ENCODE results near the gene TPO. TPM values are rescaled to one million over a fixed set of nuclear protein-coding genes. Genes with fewer than 3 reads are reported as not detected.

The TPO gene
- total and polyA plus RNA-seq, 4 donors: not detected

DNA sequence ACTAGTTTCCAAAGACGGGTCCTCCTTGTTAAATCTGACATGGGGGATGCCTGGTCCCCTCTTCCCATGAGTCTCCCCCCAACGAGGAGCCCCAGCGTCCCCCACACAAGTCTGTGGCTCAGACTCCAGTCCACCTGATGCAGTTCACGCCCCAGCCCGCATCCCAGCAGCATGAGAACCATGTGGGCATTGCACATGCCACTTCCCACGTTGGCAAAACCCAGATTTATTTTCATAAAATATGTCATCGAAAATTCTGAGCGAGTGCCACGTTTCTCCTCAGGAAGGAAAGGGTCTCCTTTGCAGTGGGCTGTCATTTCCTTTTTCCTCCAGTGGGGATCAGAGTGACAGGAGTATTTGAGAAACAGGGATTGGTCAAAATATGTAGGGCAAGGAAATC is 45.7 kb upstream of the TPO start:
- Histone ChIP-seq H3K4me1 (ENCODE audit: control insufficient read depth in 4 of 4, insufficient read depth in 4 of 4, low read length in 3 of 4) (no peaks in the 10 kb centered on the region), H3K27ac (ENCODE audit: low read depth in 1 of 2, low read length in 2 of 2) (no peak overlapping the region), H3K9ac (ENCODE audit: low read depth in 1 of 2, low read length in 2 of 2) (no peak overlapping the region), H3K36me3 (ENCODE audit: control insufficient read depth in 4 of 4, insufficient read depth in 3 of 4, low read depth in 1 of 4, low read length in 3 of 4) (no peaks in the 10 kb centered on the region), H3K9me3 (ENCODE audit: control insufficient read depth in 4 of 4, low read length in 3 of 4) (no peaks in the 10 kb centered on the region), H3K4me3 (ENCODE audit: low read depth in 1 of 3, low read length in 3 of 3) (no peak overlapping the region), H3K27me3 (ENCODE audit: control insufficient read depth in 4 of 4, insufficient read depth in 4 of 4, low read length in 3 of 4) (peaks cover 0 to 3% (median 0%) of the 10 kb centered on the region in 4 donors)
- no peak for TF ChIP-seq EGR1 (IDR thresholded peaks at IDR 0.05; ENCODE audit: low read depth in 2 of 2)
- no peak for TF ChIP-seq RXRA (IDR thresholded peaks at IDR 0.05)
- no peak for TF ChIP-seq RAD21 (IDR thresholded peaks at IDR 0.05)
- no peak for TF ChIP-seq FOXA1 (IDR thresholded peaks at IDR 0.05)
- no peak for TF ChIP-seq NR2F2 (IDR thresholded peaks at IDR 0.05)
- TF ChIP-seq, protein P1, sequence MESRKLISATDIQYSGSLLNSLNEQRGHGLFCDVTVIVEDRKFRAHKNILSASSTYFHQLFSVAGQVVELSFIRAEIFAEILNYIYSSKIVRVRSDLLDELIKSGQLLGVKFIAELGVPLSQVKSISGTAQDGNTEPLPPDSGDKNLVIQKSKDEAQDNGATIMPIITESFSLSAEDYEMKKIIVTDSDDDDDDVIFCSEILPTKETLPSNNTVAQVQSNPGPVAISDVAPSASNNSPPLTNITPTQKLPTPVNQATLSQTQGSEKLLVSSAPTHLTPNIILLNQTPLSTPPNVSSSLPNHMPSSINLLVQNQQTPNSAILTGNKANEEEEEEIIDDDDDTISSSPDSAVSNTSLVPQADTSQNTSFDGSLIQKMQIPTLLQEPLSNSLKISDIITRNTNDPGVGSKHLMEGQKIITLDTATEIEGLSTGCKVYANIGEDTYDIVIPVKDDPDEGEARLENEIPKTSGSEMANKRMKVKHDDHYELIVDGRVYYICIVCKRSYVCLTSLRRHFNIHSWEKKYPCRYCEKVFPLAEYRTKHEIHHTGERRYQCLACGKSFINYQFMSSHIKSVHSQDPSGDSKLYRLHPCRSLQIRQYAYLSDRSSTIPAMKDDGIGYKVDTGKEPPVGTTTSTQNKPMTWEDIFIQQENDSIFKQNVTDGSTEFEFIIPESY (IDR thresholded peaks at IDR 0.05): no peak
- no peak for TF ChIP-seq FOXA2 (IDR thresholded peaks at IDR 0.05)
- no peak for TF ChIP-seq TAF1 (conservative IDR thresholded peaks at IDR 0.05)
- DNase-seq (ENCODE audit: low spot score): no peak
- WGBS: 61% methylated on average over 9 of the region's 9 CpGs

DNA sequence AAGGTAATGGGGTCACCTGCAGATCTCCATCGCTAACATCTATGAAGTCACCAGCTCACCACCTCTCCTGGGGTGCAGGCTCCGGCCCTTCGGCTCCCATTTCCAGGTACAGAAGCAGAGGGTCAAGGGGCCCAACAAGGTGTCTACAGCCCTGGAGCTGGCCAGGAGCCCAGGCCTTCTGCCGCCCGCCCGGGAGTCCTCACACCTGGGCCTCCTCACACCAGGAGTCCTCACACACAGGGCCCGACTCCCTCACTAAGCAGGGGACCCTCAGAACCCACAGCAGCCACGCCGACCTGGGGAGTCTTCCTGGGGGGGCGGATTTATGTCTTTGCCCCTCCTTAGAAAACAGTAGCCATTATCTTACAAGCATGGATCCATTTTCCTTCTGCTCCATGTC is 43.4 kb upstream of the TPO start:
- no peak for DNase-seq (ENCODE audit: low spot score)
- no peak overlapping the region for H3K27ac ChIP-seq (ENCODE audit: low read depth in 1 of 2, low read length in 2 of 2)
- H3K27me3 ChIP-seq (ENCODE audit: control insufficient read depth in 4 of 4, insufficient read depth in 4 of 4, low read length in 3 of 4): peaks cover 0 to 3% (median 0%) of the 10 kb centered on the region in 4 donors
- H3K9ac ChIP-seq (ENCODE audit: low read depth in 1 of 2, low read length in 2 of 2): no peak overlapping the region
- no peak for TF ChIP-seq NR2F2 (IDR thresholded peaks at IDR 0.05)
- no peak for TF ChIP-seq HNF4G (IDR thresholded peaks at IDR 0.05)
- no peak for TF ChIP-seq TAF1 (conservative IDR thresholded peaks at IDR 0.05)
- TF ChIP-seq RXRA (IDR thresholded peaks at IDR 0.05): no peak
- no peak for TF ChIP-seq FOXA1 (IDR thresholded peaks at IDR 0.05)
- TF ChIP-seq, protein P2, sequence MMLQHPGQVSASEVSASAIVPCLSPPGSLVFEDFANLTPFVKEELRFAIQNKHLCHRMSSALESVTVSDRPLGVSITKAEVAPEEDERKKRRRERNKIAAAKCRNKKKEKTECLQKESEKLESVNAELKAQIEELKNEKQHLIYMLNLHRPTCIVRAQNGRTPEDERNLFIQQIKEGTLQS (IDR thresholded peaks at IDR 0.05): no peak
- TF ChIP-seq, protein P3, sequence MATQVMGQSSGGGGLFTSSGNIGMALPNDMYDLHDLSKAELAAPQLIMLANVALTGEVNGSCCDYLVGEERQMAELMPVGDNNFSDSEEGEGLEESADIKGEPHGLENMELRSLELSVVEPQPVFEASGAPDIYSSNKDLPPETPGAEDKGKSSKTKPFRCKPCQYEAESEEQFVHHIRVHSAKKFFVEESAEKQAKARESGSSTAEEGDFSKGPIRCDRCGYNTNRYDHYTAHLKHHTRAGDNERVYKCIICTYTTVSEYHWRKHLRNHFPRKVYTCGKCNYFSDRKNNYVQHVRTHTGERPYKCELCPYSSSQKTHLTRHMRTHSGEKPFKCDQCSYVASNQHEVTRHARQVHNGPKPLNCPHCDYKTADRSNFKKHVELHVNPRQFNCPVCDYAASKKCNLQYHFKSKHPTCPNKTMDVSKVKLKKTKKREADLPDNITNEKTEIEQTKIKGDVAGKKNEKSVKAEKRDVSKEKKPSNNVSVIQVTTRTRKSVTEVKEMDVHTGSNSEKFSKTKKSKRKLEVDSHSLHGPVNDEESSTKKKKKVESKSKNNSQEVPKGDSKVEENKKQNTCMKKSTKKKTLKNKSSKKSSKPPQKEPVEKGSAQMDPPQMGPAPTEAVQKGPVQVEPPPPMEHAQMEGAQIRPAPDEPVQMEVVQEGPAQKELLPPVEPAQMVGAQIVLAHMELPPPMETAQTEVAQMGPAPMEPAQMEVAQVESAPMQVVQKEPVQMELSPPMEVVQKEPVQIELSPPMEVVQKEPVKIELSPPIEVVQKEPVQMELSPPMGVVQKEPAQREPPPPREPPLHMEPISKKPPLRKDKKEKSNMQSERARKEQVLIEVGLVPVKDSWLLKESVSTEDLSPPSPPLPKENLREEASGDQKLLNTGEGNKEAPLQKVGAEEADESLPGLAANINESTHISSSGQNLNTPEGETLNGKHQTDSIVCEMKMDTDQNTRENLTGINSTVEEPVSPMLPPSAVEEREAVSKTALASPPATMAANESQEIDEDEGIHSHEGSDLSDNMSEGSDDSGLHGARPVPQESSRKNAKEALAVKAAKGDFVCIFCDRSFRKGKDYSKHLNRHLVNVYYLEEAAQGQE (IDR thresholded peaks at IDR 0.05): no peak
- no peak for TF ChIP-seq RAD21 (IDR thresholded peaks at IDR 0.05)
- no peak for TF ChIP-seq FOXA2 (IDR thresholded peaks at IDR 0.05)
- TF ChIP-seq, protein P4, sequence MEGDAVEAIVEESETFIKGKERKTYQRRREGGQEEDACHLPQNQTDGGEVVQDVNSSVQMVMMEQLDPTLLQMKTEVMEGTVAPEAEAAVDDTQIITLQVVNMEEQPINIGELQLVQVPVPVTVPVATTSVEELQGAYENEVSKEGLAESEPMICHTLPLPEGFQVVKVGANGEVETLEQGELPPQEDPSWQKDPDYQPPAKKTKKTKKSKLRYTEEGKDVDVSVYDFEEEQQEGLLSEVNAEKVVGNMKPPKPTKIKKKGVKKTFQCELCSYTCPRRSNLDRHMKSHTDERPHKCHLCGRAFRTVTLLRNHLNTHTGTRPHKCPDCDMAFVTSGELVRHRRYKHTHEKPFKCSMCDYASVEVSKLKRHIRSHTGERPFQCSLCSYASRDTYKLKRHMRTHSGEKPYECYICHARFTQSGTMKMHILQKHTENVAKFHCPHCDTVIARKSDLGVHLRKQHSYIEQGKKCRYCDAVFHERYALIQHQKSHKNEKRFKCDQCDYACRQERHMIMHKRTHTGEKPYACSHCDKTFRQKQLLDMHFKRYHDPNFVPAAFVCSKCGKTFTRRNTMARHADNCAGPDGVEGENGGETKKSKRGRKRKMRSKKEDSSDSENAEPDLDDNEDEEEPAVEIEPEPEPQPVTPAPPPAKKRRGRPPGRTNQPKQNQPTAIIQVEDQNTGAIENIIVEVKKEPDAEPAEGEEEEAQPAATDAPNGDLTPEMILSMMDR (IDR thresholded peaks at IDR 0.05; ENCODE audit: low read depth, low read length, missing input control): no peak
- no peaks in the 10 kb centered on the region for H3K9me3 ChIP-seq (ENCODE audit: control insufficient read depth in 4 of 4, low read length in 3 of 4)
- H3K36me3 ChIP-seq (ENCODE audit: control insufficient read depth in 4 of 4, insufficient read depth in 3 of 4, low read depth in 1 of 4, low read length in 3 of 4): no peaks in the 10 kb centered on the region
- H3K4me1 ChIP-seq (ENCODE audit: control insufficient read depth in 4 of 4, insufficient read depth in 4 of 4, low read length in 3 of 4): no peaks in the 10 kb centered on the region
- WGBS: 79% methylated on average over 10 of the region's 10 CpGs
- no peak overlapping the region for H3K4me3 ChIP-seq (ENCODE audit: low read depth in 1 of 3, low read length in 3 of 3)

All from liver (tissue), 9 donors.